Fibroblast of skin of right biceps (primary cell): ENCODE data around the gene DDX4.

Source experiments
- DNase-seq: peaks from one replicate; pipeline ENCODE4 v3.0.0-alpha.2; 2013

Gene DDX4

GRCh38 chr5:55829956-55830355, 92.1 kb downstream of the DDX4 start:
- peak; percentile 12 for DNase-seq

- no peak for DNase-seq
Measured at GRCh38 chr5:55832446-55832845, 94.6 kb downstream of the DDX4 start.

GRCh38 chr5:55836191-55836590, 98.3 kb downstream of the DDX4 start:
- DNase-seq = no peak

- DNase-seq = no peak
Measured at GRCh38 chr5:55841976-55842375, 104.1 kb downstream of the DDX4 start.

- DNase-seq = peak; percentile 74
Measured at GRCh38 chr5:55847837-55848236, 110.0 kb downstream of the DDX4 start.

GRCh38 chr5:55848783-55849182, 110.9 kb downstream of the DDX4 start:
- DNase-seq = no peak

GRCh38 chr5:55850839-55851674, 113.2 kb downstream of the DDX4 start, which contains the start of gene IL31RA:
Gene IL31RA, plus strand, starts transcription at chr5:55851357. Its CDS starts 214 bp downstream, at chr5:55851571.
- DNase-seq = peak; percentile 88

- DNase-seq = no peak
Measured at GRCh38 chr5:55851675-55851979, 113.8 kb downstream of the DDX4 start.

GRCh38 chr5:55852503-55852902, 114.6 kb downstream of the DDX4 start:
- DNase-seq = peak; percentile 16

- DNase-seq = no peak
Measured at GRCh38 chr5:55853041-55853670, 115.3 kb downstream of the DDX4 start.

- DNase-seq = peak; percentile 81
Measured at GRCh38 chr5:55853818-55854217, 116.0 kb downstream of the DDX4 start.

GRCh38 chr5:55855509-55855908, 117.6 kb downstream of the DDX4 start:
- peak; percentile 47 for DNase-seq

GRCh38 chr5:55856516-55857246, 118.8 kb downstream of the DDX4 start:
- no peak for DNase-seq

- DNase-seq = peak; percentile 14
Measured at GRCh38 chr5:55857247-55857640, 119.4 kb downstream of the DDX4 start.

GRCh38 chr5:55858104-55858503, 120.2 kb downstream of the DDX4 start:
- no peak for DNase-seq

GRCh38 chr5:55860288-55860687, 122.4 kb downstream of the DDX4 start:
- DNase-seq = no peak

- no peak for DNase-seq
Measured at GRCh38 chr5:55860709-55861108, 122.8 kb downstream of the DDX4 start.

GRCh38 chr5:55864606-55865541, 127.0 kb downstream of the DDX4 start:
- DNase-seq = no peak

- DNase-seq = peak; percentile 25
Measured at GRCh38 chr5:55865831-55866230, 128.0 kb downstream of the DDX4 start.

GRCh38 chr5:55866485-55866884, 128.6 kb downstream of the DDX4 start:
- DNase-seq = no peak
